ENCODE measurements around the gene CA10.

The CA10 gene

DNA sequence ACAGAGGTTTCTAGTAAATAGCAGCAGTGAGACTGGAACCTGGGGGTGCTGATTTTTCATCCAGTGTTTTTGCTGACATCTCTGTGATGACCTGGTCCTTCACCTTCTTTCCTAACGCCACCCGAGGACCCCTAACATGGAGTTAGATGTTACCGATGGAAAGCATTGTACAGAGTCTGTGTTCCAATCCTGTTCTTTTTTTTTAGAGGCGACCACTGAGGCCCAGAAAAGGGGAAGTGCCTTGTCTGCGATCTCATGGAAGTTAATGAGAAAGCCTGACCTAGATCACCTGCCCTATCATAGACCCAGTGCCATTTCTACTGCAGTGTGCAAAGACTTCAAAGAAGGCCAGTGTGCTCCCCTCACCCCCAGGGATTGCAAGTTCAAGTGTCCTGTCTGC is 362.5 kb downstream of the CA10 start:
- Mint-ChIP-seq H3K27me3 (ENCODE audit: low read depth) (peaks cover 3% of the 10 kb centered on the region), H3K4me3 (no peak overlapping the region), H3K27ac (peak overlapping the region in 2 of 3 experiments; percentile 18 to 54), H3K36me3 (ENCODE audit: low read depth) (no peaks in the 10 kb centered on the region), H3K4me1 (peaks cover 14% of the 10 kb centered on the region), H3K9me3 (no peaks in the 10 kb centered on the region)
- TF ChIP-seq CTCF (IDR thresholded peaks at IDR 0.05; ENCODE audit: unreplicated experiment in 3 of 3): no peak

DNA sequence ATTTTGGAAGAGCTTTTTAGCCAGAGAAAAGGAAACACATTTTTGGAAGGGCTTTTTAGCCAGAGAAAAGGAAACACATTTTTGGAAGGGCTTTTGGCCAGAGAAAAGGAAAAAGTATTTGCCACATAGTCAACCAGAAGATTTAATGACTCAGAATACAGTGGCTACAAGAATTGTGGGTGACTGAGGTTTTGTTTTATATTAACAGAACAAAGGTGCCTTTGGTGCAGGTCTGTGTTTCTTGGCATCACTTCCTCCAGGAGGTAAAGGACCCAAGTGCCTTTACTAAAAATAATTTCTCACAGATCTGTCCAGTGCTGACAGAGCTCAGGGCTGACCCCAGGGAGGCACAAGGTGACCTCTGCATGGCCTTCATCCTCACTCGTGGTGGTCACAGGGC is 363.1 kb downstream of the CA10 start:
- H3K4me1 Mint-ChIP-seq: peaks cover 14% of the 10 kb centered on the region
- H3K36me3 Mint-ChIP-seq (ENCODE audit: low read depth): no peaks in the 10 kb centered on the region
- H3K27ac Mint-ChIP-seq: peak overlapping the region in 2 of 3 experiments; percentile 54 to 82
- TF ChIP-seq CTCF (IDR thresholded peaks at IDR 0.05; ENCODE audit: unreplicated experiment in 3 of 3): no peak
- H3K9me3 Mint-ChIP-seq: no peaks in the 10 kb centered on the region
- H3K27me3 Mint-ChIP-seq (ENCODE audit: low read depth): no peaks in the 10 kb centered on the region
- H3K4me3 Mint-ChIP-seq: no peak overlapping the region

DNA sequence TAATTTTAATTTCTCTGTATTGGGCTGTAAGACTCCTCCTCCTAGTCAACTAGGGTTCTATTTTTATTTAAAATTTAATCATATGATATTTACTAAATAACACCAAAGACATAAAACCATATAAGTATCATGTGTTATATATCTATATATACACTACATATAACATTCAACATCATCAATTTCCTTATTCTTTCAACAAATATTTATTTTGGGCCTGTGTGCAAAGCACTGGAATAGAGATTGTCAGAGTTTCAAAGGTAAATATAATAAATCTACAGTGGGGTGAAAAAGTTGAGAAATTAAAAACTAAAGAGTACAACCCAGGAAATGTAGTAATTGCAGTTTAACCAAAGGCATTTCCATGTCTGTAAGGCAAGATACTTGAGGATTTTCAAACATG is 364.0 kb downstream of the CA10 start:
- Mint-ChIP-seq H3K4me1 (peaks cover 14% of the 10 kb centered on the region), H3K36me3 (ENCODE audit: low read depth) (no peaks in the 10 kb centered on the region), H3K4me3 (no peak overlapping the region), H3K9me3 (peaks cover 2% of the 10 kb centered on the region), H3K27me3 (ENCODE audit: low read depth) (no peaks in the 10 kb centered on the region), H3K27ac (peak overlapping the region in 2 of 3 experiments; percentile 54 to 82)
- TF ChIP-seq CTCF (IDR thresholded peaks at IDR 0.05; ENCODE audit: unreplicated experiment in 3 of 3): no peak

DNA sequence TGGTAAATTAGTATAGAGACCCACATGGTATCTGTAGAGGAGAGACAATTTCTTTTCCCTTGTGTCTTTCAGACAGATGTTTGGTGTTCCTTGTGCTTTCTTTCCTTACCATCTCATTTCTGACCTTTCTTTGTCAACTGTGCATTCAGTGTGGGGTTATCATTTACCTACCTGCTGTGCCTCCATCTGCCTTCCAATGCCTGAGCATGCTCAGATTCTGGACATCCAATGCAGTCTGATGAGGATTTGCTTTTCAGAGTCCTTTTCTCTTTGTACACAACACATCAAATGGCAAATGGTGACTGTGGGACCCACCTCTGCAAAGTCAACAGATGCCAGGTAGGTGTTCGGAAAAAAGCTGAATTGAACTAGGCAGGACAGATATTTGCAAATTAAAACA is 364.8 kb downstream of the CA10 start:
- Mint-ChIP-seq H3K4me1 (peaks cover 14% of the 10 kb centered on the region), H3K27ac (no peak overlapping the region), H3K9me3 (peaks cover 5% of the 10 kb centered on the region), H3K27me3 (ENCODE audit: low read depth) (no peaks in the 10 kb centered on the region), H3K4me3 (no peak overlapping the region), H3K36me3 (ENCODE audit: low read depth) (no peaks in the 10 kb centered on the region)
- no peak for TF ChIP-seq CTCF (IDR thresholded peaks at IDR 0.05; ENCODE audit: unreplicated experiment in 3 of 3)

DNA sequence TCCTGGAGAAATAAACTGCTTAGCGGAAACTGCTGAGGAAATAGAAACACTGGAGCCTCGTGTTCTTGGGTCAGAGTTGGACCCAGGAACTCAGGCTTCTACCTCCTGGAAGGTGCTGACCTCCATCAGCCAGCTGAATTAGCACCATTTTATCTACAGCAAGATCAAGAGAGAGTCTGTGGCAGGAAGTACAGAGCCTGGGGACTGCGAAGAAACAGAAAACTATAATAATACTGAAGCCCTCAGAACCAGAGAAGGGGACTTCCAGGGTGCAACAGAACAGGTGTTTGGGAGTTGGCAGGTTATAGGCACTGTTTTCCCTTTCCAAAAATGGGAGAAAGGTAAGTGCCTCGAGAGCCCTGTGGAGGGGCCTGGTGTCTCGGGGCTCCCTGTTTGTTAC is 379.7 kb downstream of the CA10 start:
- Mint-ChIP-seq H3K27me3 (ENCODE audit: low read depth) (peaks cover 8% of the 10 kb centered on the region), H3K36me3 (ENCODE audit: low read depth) (no peaks in the 10 kb centered on the region), H3K27ac (no peak overlapping the region), H3K4me1 (no peaks in the 10 kb centered on the region), H3K4me3 (no peak overlapping the region), H3K9me3 (peaks cover 6% of the 10 kb centered on the region)
- no peak for TF ChIP-seq CTCF (IDR thresholded peaks at IDR 0.05; ENCODE audit: unreplicated experiment in 3 of 3)

GRCh38 chr17:51770027-51770759 is 388.3 kb downstream of the CA10 start:
- no peak for TF ChIP-seq CTCF (IDR thresholded peaks at IDR 0.05; ENCODE audit: unreplicated experiment in 3 of 3)
- Mint-ChIP-seq H3K36me3 (ENCODE audit: low read depth) (no peaks in the 10 kb centered on the region), H3K27ac (no peak overlapping the region), H3K27me3 (ENCODE audit: low read depth) (peaks cover 9% of the 10 kb centered on the region), H3K4me3 (no peak overlapping the region), H3K9me3 (no peaks in the 10 kb centered on the region), H3K4me1 (peaks cover 39% of the 10 kb centered on the region)
